Thyroid gland (tissue), 4 donors: ENCODE results near the gene ZDHHC8. TPM values are rescaled to one million over a fixed set of nuclear protein-coding genes. Genes with fewer than 3 reads are reported as not detected.
A peak's percentile ranks its signal among the peaks of the same experiment; 100 is the strongest.

Source experiments
- DNase-seq, 2 donors: peaks; one replicate each; pipeline ENCODE4 v3.0.0-alpha.2; 2019
- H3K27ac ChIP-seq, 3 donors: fragments of 200-600 bp; sonication (generic); 1 replicate in 2 of 3; 2 replicates in 1 of 3; pipeline ENCODE4 v1.5.1; 2016 to 2019; ENCODE audit warnings: mild to moderate bottlenecking in 1 of 3, moderate library complexity in 1 of 3
- H3K27me3 ChIP-seq: fragments of 200-600 bp; sonication (generic); one replicate; pipeline ENCODE4 v1.5.1; 2019
- H3K36me3 ChIP-seq, 2 donors: fragments of 200-600 bp; sonication (generic); one replicate each; pipeline ENCODE4 v1.5.1; 2016 to 2019
- H3K4me1 ChIP-seq, 2 donors: fragments of 200-600 bp; sonication (generic); one replicate each; pipeline ENCODE4 v1.5.1; 2017 to 2019
- H3K4me3 ChIP-seq, 3 donors: fragments of 200-600 bp; sonication (generic); replicated peaks in 1 of 3; 1 replicate in 2 of 3; 2 replicates in 1 of 3; pipeline ENCODE4 v1.5.1; 2016; ENCODE audit warnings: mild to moderate bottlenecking in 1 of 3
- H3K9me3 ChIP-seq: fragments of 200-600 bp; sonication (generic); one replicate; pipeline ENCODE4 v1.5.1; 2017
- POLR2A ChIP-seq, 2 donors: fragments of 450-650 bp; IDR thresholded peaks; one replicate each; pipeline ENCODE4 v1.6.1; 2017; ENCODE audit warnings: antibody characterized with exemption in 2 of 2, mild to moderate bottlenecking in 2 of 2, moderate library complexity in 1 of 2
- WGBS, 2 donors: methylation state at CpG; one replicate each; pipeline ENCODE4 v1.1.5; 2017; 5-methylcytosine and 5-hydroxymethylcytosine counted together
- intact Hi-C: fragments of 100-400 bp; cut with DNase I; formaldehyde crosslinking; loops from one replicate; pipeline ENCODE4 v1.15.1; 2023
- total RNA-seq, 4 donors: library from RNA; depleted of rRNA; stranded (reverse); fragments of >200 nt; gene quantifications; one replicate each; pipeline ENCODE4 v1.2.3, GENCODE V29; 2016
- TF ChIP-seq, protein P1 (sequence below), 6 experiments: fragments of 200-600 bp in 3 of 6; fragments of 450-650 bp in 3 of 6; sonication (generic) in 3 of 6; IDR thresholded peaks; one replicate each; pipeline ENCODE4 v1.5.1; 2016 to 2019; ENCODE audit warnings: antibody characterized with exemption in 6 of 6, mild to moderate bottlenecking in 2 of 6, inconsistent platforms in 1 of 6, moderate library complexity in 1 of 6

The ZDHHC8 gene
- total RNA-seq, 4 donors from 2014 or later = 13.4 to 22.4 (median 18.9) TPM

DNA sequence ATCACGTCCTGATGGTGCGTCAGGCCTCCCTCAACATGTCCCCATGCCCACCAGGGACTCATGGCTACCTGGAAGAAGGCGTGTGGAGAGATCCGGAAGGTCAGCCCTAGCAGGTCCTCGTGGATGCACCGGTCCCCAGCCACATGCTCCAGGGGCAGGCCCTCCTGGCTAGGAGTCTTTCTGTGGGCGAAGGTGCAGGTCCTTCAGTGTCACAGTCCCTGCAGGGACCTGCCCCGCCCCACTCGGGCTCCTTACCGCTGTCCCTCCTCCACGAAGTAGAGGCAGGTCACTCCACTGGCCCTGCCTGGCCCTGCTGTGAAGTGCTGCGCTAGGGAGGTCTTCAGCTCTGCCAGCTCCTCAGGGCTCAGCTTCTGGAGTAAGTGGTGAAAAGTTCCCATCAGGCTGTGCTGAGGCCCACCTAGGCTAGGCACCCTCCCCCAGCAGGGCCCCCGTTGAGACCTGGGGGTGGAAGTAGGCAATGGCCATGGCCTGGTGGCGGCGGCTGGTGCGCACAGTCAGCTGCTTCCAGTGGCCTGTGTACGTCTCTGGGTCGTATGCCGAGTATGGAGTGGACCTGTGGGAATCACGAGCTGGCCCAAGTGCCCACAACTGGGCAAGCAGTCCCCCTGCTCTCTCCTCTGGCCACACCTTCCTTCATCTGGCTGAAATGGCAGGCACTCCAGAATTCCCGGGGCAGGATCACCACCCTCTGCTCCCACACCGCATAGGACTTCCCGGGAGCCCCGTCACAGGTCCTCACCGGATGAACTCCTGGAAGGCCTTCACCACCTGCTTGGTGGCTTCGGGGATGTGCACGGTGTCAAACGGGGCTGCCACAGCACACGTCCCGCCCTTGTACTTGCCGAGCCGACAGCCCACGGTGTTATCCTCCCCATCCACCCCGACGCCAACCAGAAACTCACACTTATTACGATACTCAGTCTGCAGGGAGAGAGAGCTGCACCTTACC, 16.8 kb upstream of the ZDHHC8 start:
- intact Hi-C loops = loop anchor here (10.0 kb wide), 1 partner anchor 90 kb away; the partner anchor contains the start of gene TANGO2
- H3K36me3 ChIP-seq = peaks cover 26 to 42% of the 10 kb centered on the region in 2 donors

DNA sequence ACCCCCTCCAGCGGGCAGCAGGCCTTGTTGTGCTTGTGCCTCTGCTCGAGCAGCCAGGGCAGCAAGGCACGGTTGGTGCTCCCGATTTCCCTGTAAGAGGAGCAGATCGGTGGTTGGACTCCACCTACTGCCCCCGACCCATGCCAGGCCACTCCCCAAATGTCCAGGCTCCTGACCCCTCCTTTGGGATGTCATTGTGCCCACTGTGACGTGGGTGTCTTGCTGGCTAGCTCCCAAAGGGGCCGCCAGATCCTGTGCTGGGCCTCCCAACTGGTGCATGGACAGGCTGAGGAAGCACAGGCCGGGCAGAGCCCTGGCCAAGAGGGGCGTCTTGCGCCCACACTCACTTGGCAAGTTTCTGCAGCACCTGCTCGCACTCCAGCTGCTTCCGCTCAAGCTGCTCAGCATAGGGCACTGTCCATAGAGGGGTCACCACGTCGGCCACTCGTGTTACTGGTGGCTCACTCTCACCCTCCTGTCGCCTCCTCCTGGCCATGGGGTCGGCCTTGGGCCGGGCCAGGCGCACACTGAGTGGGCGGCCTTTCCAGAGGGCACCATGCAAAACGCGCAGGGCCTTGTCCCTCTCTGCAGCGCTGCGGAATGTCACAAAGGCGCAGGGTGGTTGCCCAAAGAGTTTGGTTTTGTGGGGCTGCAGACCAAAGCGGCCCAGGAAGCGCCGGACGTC, 15.8 kb upstream of the ZDHHC8 start, which contains the start of gene RANBP1:
RANBP1 (plus strand) TSS at position 414 of the 685 bp plus-strand sequence; CDS start at position 495, 81 bp downstream.
- H3K4me1 ChIP-seq = peaks cover 11 to 17% of the 10 kb centered on the region in 2 donors
- H3K9me3 ChIP-seq = no peaks in the 10 kb centered on the region
- intact Hi-C loops = loop anchor here (10.0 kb wide), 1 partner anchor 91 kb away; the partner anchor contains the start of gene TANGO2
- H3K4me3 ChIP-seq = peak within 1 kb of the TSS; percentile 62 to 73 (median 69)
- peak within 1 kb of the TSS; percentile 73 to 85 (median 77) for H3K27ac ChIP-seq
- TF ChIP-seq, protein P1, sequence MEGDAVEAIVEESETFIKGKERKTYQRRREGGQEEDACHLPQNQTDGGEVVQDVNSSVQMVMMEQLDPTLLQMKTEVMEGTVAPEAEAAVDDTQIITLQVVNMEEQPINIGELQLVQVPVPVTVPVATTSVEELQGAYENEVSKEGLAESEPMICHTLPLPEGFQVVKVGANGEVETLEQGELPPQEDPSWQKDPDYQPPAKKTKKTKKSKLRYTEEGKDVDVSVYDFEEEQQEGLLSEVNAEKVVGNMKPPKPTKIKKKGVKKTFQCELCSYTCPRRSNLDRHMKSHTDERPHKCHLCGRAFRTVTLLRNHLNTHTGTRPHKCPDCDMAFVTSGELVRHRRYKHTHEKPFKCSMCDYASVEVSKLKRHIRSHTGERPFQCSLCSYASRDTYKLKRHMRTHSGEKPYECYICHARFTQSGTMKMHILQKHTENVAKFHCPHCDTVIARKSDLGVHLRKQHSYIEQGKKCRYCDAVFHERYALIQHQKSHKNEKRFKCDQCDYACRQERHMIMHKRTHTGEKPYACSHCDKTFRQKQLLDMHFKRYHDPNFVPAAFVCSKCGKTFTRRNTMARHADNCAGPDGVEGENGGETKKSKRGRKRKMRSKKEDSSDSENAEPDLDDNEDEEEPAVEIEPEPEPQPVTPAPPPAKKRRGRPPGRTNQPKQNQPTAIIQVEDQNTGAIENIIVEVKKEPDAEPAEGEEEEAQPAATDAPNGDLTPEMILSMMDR (IDR thresholded peaks at IDR 0.05) = no peak
- TF ChIP-seq POLR2A (IDR thresholded peaks at IDR 0.05) = no peak
- DNase-seq = no peak
- H3K36me3 ChIP-seq = peaks cover 26 to 42% of the 10 kb centered on the region in 2 donors
- 76 to 77% methylated on average over 20 to 22 of the region's 30 CpGs for WGBS, 2 donors
- H3K27me3 ChIP-seq = no peaks in the 10 kb centered on the region

More for the DNA sequence above, 16.8 kb upstream of the ZDHHC8 start:
- no peak overlapping the region for H3K27ac ChIP-seq
- TF ChIP-seq, protein P1 (IDR thresholded peaks at IDR 0.05) = no peak
- no peak for TF ChIP-seq POLR2A (IDR thresholded peaks at IDR 0.05)
- H3K27me3 ChIP-seq = no peaks in the 10 kb centered on the region
- peaks cover 11 to 17% of the 10 kb centered on the region in 2 donors for H3K4me1 ChIP-seq
- WGBS, 2 donors = 92% methylated on average over 34 of the region's 36 CpGs
- H3K9me3 ChIP-seq = no peaks in the 10 kb centered on the region
- no peak for DNase-seq
- H3K4me3 ChIP-seq = no peak overlapping the region

DNA sequence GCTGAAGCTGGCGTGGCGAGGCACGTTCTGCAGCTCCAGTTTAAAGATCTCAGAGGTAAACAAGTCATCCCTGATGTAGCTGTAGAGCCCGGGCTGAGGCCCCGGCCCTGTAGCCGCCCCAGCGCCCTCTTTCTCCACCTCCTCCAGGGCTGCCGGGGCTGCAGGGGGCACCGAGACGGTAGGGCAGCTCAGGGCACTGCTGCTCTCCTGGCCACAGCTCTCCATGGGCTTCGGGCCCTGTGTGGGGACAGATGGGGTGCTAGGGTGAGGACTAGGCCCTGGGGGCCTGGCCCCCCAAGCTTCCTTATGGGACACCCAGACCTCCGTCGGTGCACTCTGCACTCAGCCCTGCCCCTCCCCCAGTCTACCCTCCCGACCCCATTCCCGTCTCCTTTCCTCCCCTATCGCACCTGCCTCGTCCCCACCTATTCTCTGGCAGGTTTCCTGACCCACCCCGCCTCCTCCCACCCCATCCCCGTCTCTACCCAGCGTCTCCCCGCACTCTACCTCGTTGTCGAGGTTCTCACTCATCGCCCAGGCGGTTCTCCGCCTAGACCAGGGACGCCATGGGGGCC, 15.1 kb upstream of the ZDHHC8 start:
- Histone ChIP-seq H3K4me3 (peak overlapping the region; percentile 62 to 73 (median 69)), H3K27ac (peak overlapping the region; percentile 73 to 85 (median 77)), H3K4me1 (peaks cover 11 to 17% of the 10 kb centered on the region in 2 donors), H3K9me3 (no peaks in the 10 kb centered on the region), H3K36me3 (peaks cover 26 to 46% of the 10 kb centered on the region in 2 donors), H3K27me3 (no peaks in the 10 kb centered on the region)
- TF ChIP-seq, protein P1 (IDR thresholded peaks at IDR 0.05) = no peak
- no peak for TF ChIP-seq POLR2A (IDR thresholded peaks at IDR 0.05)
- intact Hi-C loops = loop anchor here (10.0 kb wide), 1 partner anchor 92 kb away; the partner anchor contains the start of gene TANGO2
- DNase-seq = no peak
- 4 to 10% methylated on average over 19 to 26 of the region's 27 CpGs for WGBS, 2 donors

DNA sequence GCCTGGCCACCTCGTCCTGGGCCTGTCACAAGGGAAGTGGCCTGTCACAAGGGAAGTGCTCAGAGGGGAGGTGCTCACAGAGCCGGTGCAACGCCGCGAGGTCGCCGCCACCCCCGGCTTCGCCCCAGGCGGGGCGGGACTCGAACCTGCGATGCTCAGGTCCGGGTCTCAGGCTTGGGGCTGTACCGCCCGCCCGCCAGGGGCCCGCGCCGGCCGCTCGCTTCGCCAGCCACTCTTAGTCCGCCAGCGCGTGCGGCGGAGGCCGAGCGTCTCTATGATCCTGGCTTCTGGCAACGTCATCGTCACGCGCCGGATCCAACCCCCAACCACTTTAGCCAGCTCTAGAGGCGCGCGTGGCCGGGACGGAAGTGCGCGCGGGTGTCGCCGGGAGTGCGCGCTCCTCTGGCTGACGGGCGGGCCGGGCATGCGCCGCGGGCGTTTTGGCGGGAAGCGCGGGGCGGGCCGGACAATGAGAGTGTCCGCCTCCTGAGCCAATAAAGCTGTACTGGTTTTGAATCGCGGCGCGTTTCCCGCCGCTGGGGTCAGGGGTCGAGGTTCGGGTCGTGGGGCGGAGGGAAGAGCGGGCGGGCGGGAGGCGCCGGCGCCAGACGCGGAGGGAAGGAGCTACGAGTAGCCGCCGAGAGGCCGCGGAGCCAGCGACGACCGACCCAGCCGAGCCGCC, 14.5 kb upstream of the ZDHHC8 start, which contains the start of gene TRMT2A:
TRMT2A (minus strand) TSS at position 276 of the 682 bp plus-strand sequence. CDS start 320 bp downstream, outside the sequence.
- Histone ChIP-seq H3K9me3 (no peaks in the 10 kb centered on the region), H3K4me3 (peak within 1 kb of the TSS; percentile 62 to 73 (median 69)), H3K4me1 (peaks cover 11 to 17% of the 10 kb centered on the region in 2 donors), H3K27me3 (no peaks in the 10 kb centered on the region), H3K27ac (peak within 1 kb of the TSS; percentile 73 to 85 (median 77)), H3K36me3 (peaks cover 23 to 48% of the 10 kb centered on the region in 2 donors)
- peak; percentile 98 to 99 for DNase-seq
- peak in 1 of 2 donors; percentile 59 for TF ChIP-seq POLR2A (IDR thresholded peaks at IDR 0.05)
- TF ChIP-seq, protein P1 (IDR thresholded peaks at IDR 0.05) = peak in 1 of 6 experiments; percentile 34
- intact Hi-C loops = loop anchor here (10.0 kb wide), 1 partner anchor 92 kb away; the partner anchor contains the start of gene TANGO2
- WGBS, 2 donors = 0% methylated on average over 41 of the region's 88 CpGs; no CpG with 5 or more reads in 1 of the 2 donors
